GM12873 (cell line): ENCODE data around the gene SNTA1.

Source experiments
- CTCF ChIP-seq: IDR thresholded peaks from 2 replicates; pipeline ENCODE4 v1.5.1; 2012; ENCODE audit warnings: low read depth, mild to moderate bottlenecking, moderate library complexity, low read length, control low read depth; ENCODE audit not compliant: insufficient read depth; ENCODE audit errors: missing control alignments

The SNTA1 gene

GRCh38 chr20:33387177-33387576, 56.4 kb downstream of the SNTA1 start:
- TF ChIP-seq CTCF = no peak

GRCh38 chr20:33386673-33387072, 56.9 kb downstream of the SNTA1 start:
- TF ChIP-seq CTCF = no peak

GRCh38 chr20:33377366-33377765, 66.2 kb downstream of the SNTA1 start:
- TF ChIP-seq CTCF = no peak

GRCh38 chr20:33373735-33374605, 69.6 kb downstream of the SNTA1 start:
- no peak for TF ChIP-seq CTCF

- no peak for TF ChIP-seq CTCF
These were observed 70.5 kb downstream of the SNTA1 start for GRCh38 chr20:33372993-33373441.

- no peak for TF ChIP-seq CTCF
These were observed 73.3 kb downstream of the SNTA1 start for GRCh38 chr20:33370291-33370690.

- TF ChIP-seq CTCF = no peak
These were observed 80.7 kb downstream of the SNTA1 start for GRCh38 chr20:33362898-33363297.
